CD14-positive monocyte (primary cell): ENCODE results near the gene SLC35F6. TPM values are rescaled to one million over a fixed set of nuclear protein-coding genes. Genes with fewer than 3 reads are reported as not detected.
"Not testable (repeated sequence)": the region's sequence is repeated elsewhere in the genome, so short reads cannot be mapped to it uniquely, and the experiment has no call there.

Experiments
- DNase-seq, 3 donors: peaks; one replicate each; pipeline ENCODE4 v3.0.0-alpha.2; 2011 to 2022
- H2AFZ ChIP-seq: 2 replicates; pipeline ENCODE4 v1.6.0; 2012; ENCODE audit warnings: mild to moderate bottlenecking, low read depth, low read length, inconsistent platforms; ENCODE audit not compliant: insufficient read depth, poor library complexity, severe bottlenecking
- H3K27ac ChIP-seq, 2 donors: 1 replicate in 1 of 2; 2 replicates in 1 of 2; pipeline ENCODE4 v1.5.1; 2012 to 2013; ENCODE audit warnings: low read length in 2 of 2, control low read depth in 1 of 2, inconsistent platforms in 1 of 2, low read depth in 1 of 2, mild to moderate bottlenecking in 1 of 2
- H3K27me3 ChIP-seq, 2 donors: one replicate each; pipeline versions ENCODE4 v1.6.0 to v1.6.1; 2011 to 2013; ENCODE audit warnings: low read length in 2 of 2; ENCODE audit not compliant: control insufficient read depth in 2 of 2, insufficient read depth in 2 of 2
- H3K36me3 ChIP-seq, 2 donors: replicated peaks in 1 of 2; 1 replicate in 1 of 2; 2 replicates in 1 of 2; pipeline versions ENCODE4 v1.5.1 to v1.6.1; 2012 to 2013; ENCODE audit warnings: low read length in 2 of 2, control low read depth in 1 of 2, inconsistent platforms in 1 of 2, mild to moderate bottlenecking in 1 of 2; ENCODE audit not compliant: insufficient read depth in 2 of 2, control insufficient read depth in 1 of 2
- H3K4me1 ChIP-seq, 2 donors: 1 replicate in 1 of 2; 2 replicates in 1 of 2; pipeline versions ENCODE4 v1.5.1 to v1.6.1; 2012 to 2013; ENCODE audit warnings: low read length in 2 of 2, control low read depth in 1 of 2, inconsistent platforms in 1 of 2, mild to moderate bottlenecking in 1 of 2, moderate library complexity in 1 of 2; ENCODE audit not compliant: insufficient read depth in 2 of 2, control insufficient read depth in 1 of 2
- H3K4me2 ChIP-seq: replicated peaks from 2 replicates; pipeline ENCODE3; 2012; ENCODE audit warnings: low read length, moderate library complexity, mild to moderate bottlenecking; ENCODE audit not compliant: poor library complexity, severe bottlenecking; ENCODE audit errors: extremely low read depth
- H3K4me3 ChIP-seq, 3 experiments: fragments of 200-600 bp in 1 of 3; sonication (generic) in 1 of 3; replicated peaks in 1 of 3; 1 replicate in 2 of 3; 2 replicates in 1 of 3; pipeline ENCODE4 v1.5.1; 2011 to 2013; ENCODE audit warnings: low read length in 3 of 3, mild to moderate bottlenecking in 3 of 3, control low read depth in 2 of 3, low read depth in 2 of 3, inconsistent platforms in 1 of 3, moderate library complexity in 1 of 3
- H3K79me2 ChIP-seq: 2 replicates; pipeline ENCODE4 v1.6.0; 2012; ENCODE audit warnings: mild to moderate bottlenecking, control low read depth, inconsistent platforms, low read length, moderate library complexity; ENCODE audit not compliant: insufficient read depth
- H3K9ac ChIP-seq: 2 replicates; pipeline ENCODE4 v1.6.0; 2017; ENCODE audit warnings: low read length, mild to moderate bottlenecking; ENCODE audit not compliant: insufficient read depth, poor library complexity, severe bottlenecking
- H3K9me3 ChIP-seq, 2 donors: replicated peaks in 1 of 2; 1 replicate in 1 of 2; 2 replicates in 1 of 2; pipeline versions ENCODE4 v1.5.1 to v1.6.1; 2012 to 2013; ENCODE audit warnings: low read length in 2 of 2, control low read depth in 1 of 2; ENCODE audit not compliant: control insufficient read depth in 1 of 2, insufficient read depth in 1 of 2
- H4K20me1 ChIP-seq: 2 replicates; pipeline ENCODE4 v1.6.0; 2012; ENCODE audit warnings: mild to moderate bottlenecking, low read length, control low read depth, moderate library complexity; ENCODE audit not compliant: insufficient read depth
- H3K27ac Mint-ChIP-seq, 7 donors: one replicate each; pipeline ENCODE4 v1.8.0; 2020; ENCODE audit warnings: mild to moderate bottlenecking in 7 of 7, mixed read lengths in 7 of 7, moderate library complexity in 6 of 7, inconsistent platforms in 2 of 7
- H3K27me3 Mint-ChIP-seq, 3 donors: one replicate each; pipeline ENCODE4 v1.8.0; 2021 to 2022; ENCODE audit warnings: low read depth in 3 of 3, mild to moderate bottlenecking in 3 of 3, mixed read lengths in 3 of 3, moderate library complexity in 3 of 3, inconsistent platforms in 1 of 3
- H3K36me3 Mint-ChIP-seq, 2 donors: one replicate each; pipeline ENCODE4 v1.8.0; 2020; ENCODE audit warnings: mixed read lengths in 2 of 2, inconsistent platforms in 1 of 2, mild to moderate bottlenecking in 1 of 2
- H3K4me1 Mint-ChIP-seq: one replicate; pipeline ENCODE4 v1.8.0; 2020; ENCODE audit warnings: mild to moderate bottlenecking, mixed read lengths
- H3K4me3 Mint-ChIP-seq, 2 donors: one replicate each; pipeline ENCODE4 v1.8.0; 2020; ENCODE audit warnings: mild to moderate bottlenecking in 2 of 2, mixed read lengths in 2 of 2, moderate library complexity in 1 of 2
- H3K9me3 Mint-ChIP-seq, 7 donors: one replicate each; pipeline ENCODE4 v1.8.0; 2020 to 2022; ENCODE audit warnings: mixed read lengths in 7 of 7, mild to moderate bottlenecking in 6 of 7, moderate library complexity in 6 of 7, inconsistent platforms in 2 of 7
- CTCF ChIP-seq: fragments of 200-600 bp; IDR thresholded peaks from one replicate; pipeline ENCODE4 v1.8.0; 2022; ENCODE audit warnings: antibody characterized with exemption, mild to moderate bottlenecking
- WGBS: methylation state at CpG from one replicate; pipeline ENCODE4 v1.1.5; 2013; ENCODE audit warnings: missing lambda C conversion rate; ENCODE audit not compliant: insufficient coverage; 5-methylcytosine and 5-hydroxymethylcytosine counted together
- intact Hi-C, 2 donors: fragments of 100-400 bp; cut with micrococcal nuclease; formaldehyde crosslinking; loops; one replicate each; pipeline versions ENCODE4 v1.15.0 to v1.15.1; 2023
- polyA plus RNA-seq, 3 donors: library from polyadenylated mRNA; depleted of rRNA in 1 of 3; unstranded in 2 of 3; stranded (reverse) in 1 of 3; fragments of 300-500 nt in 2 of 3; fragments of >200 nt in 1 of 3; fragmentation: Illumina TruSeq in 2 of 3; gene quantifications; 1 replicate in 2 of 3; 2 replicates in 1 of 3; pipeline ENCODE4 v1.2.3, GENCODE V29; 2012 to 2021

SLC35F6 gene
- polyA plus RNA-seq, 3 donors = 11.3 to 22.2 (median 15.1) TPM

- intact Hi-C loops = no loop called here
- H3K4me2 ChIP-seq = no peak overlapping the region
- WGBS = 97% methylated on average over 7 of the region's 7 CpGs
- Mint-ChIP-seq H3K27me3 (peaks cover 4 to 16% (median 8%) of the 10 kb centered on the region in 3 donors), H3K4me1 (peaks cover 16% of the 10 kb centered on the region), H3K9me3 (no peaks in the 10 kb centered on the region), H3K4me3 (no peak overlapping the region), H3K36me3 (no peaks in the 10 kb centered on the region), H3K27ac (no peak overlapping the region)
- no peak overlapping the region for H3K4me3 ChIP-seq
- H3K9me3 ChIP-seq = no peaks in the 10 kb centered on the region
- H3K4me1 ChIP-seq = peaks cover 5% of the 10 kb centered on the region in 2 donors
- H3K9ac ChIP-seq = no peak overlapping the region
- H3K36me3 ChIP-seq = no peaks in the 10 kb centered on the region
- no peak for DNase-seq
- no peaks in the 10 kb centered on the region for H4K20me1 ChIP-seq
- H3K27me3 ChIP-seq = peaks cover 0 to 5% of the 10 kb centered on the region in 2 donors
- H3K27ac ChIP-seq = no peak overlapping the region
- no peaks in the 10 kb centered on the region for H3K79me2 ChIP-seq
- no peak overlapping the region for H2AFZ ChIP-seq
- TF ChIP-seq CTCF = no peak
Observed at GRCh38 chr2:26758790-26759321, 5.2 kb upstream of the SLC35F6 start.

- H3K79me2 ChIP-seq = peaks cover 8% of the 10 kb centered on the region
- 80% methylated on average over 1 of the region's 5 CpGs for WGBS
- Mint-ChIP-seq H3K4me1 (peaks cover 21% of the 10 kb centered on the region), H3K9me3 (peaks cover 0 to 1% (median 0%) of the 10 kb centered on the region in 7 donors), H3K27me3 (peaks cover 1 to 16% (median 8%) of the 10 kb centered on the region in 3 donors), H3K36me3 (peaks cover under 1 to 4% of the 10 kb centered on the region in 2 donors), H3K4me3 (no peak overlapping the region), H3K27ac (peak overlapping the region in 1 of 7 donors; percentile 62)
- H3K4me2 ChIP-seq = no peak overlapping the region
- H3K9me3 ChIP-seq = no peaks in the 10 kb centered on the region
- TF ChIP-seq CTCF = no peak
- H4K20me1 ChIP-seq = peaks cover 1% of the 10 kb centered on the region
- no peaks in the 10 kb centered on the region for H3K36me3 ChIP-seq
- H2AFZ ChIP-seq = no peak overlapping the region
- no peak overlapping the region for H3K4me3 ChIP-seq
- no peak for DNase-seq
- H3K4me1 ChIP-seq = peaks cover 9 to 10% of the 10 kb centered on the region in 2 donors
- intact Hi-C loops = loop anchor here in 1 of 2 donors (10.0 kb wide), 2 partner anchors 415 to 1965 kb away; partner anchors contain the start of genes ADGRF3, CENPO, PTRHD1 and SELENOI
- no peak overlapping the region for H3K27ac ChIP-seq
- H3K27me3 ChIP-seq = peaks cover 0 to 5% of the 10 kb centered on the region in 2 donors
- H3K9ac ChIP-seq = no peak overlapping the region
Observed at GRCh38 chr2:26759845-26760244, 4.2 kb upstream of the SLC35F6 start.

GRCh38 chr2:26760991-26761390 is 3.1 kb upstream of the SLC35F6 start:
- H3K9ac ChIP-seq, H3K27ac Mint-ChIP-seq, H2AFZ ChIP-seq, H3K27me3 ChIP-seq, H3K9me3 Mint-ChIP-seq, H3K36me3 ChIP-seq, H3K4me3 ChIP-seq, H3K9me3 ChIP-seq, H3K4me3 Mint-ChIP-seq, H3K36me3 Mint-ChIP-seq, DNase-seq, H3K4me2 ChIP-seq, H3K27ac ChIP-seq: not testable (repeated sequence)
- Mint-ChIP-seq H3K4me1 (peaks cover 30% of the 10 kb centered on the region), H3K27me3 (peaks cover 1 to 16% (median 8%) of the 10 kb centered on the region in 3 donors)
- peaks cover 19% of the 10 kb centered on the region for H3K79me2 ChIP-seq
- intact Hi-C loops = loop anchor here in 1 of 2 donors (10.0 kb wide), 2 partner anchors 416 to 1966 kb away; partner anchors contain the start of genes ADGRF3, CENPO, PTRHD1 and SELENOI
- 85% methylated on average over 8 of the region's 10 CpGs for WGBS
- H4K20me1 ChIP-seq = peaks cover 13% of the 10 kb centered on the region
- H3K4me1 ChIP-seq = peaks cover 20 to 21% of the 10 kb centered on the region in 2 donors
